GM12872 (cell line): Measurements from ENCODE around the gene KIFAP3.

Experiments used
- CTCF ChIP-seq: IDR thresholded peaks from 3 replicates; pipeline ENCODE4 v1.5.1; 2011; ENCODE audit warnings: low read depth, mild to moderate bottlenecking, low read length, moderate library complexity; ENCODE audit not compliant: insufficient read depth

The KIFAP3 gene

GRCh38 chr1:170074250-170075157, at the start of gene KIFAP3:
KIFAP3 (minus strand) TSS chr1:170074695; CDS start chr1:170074467, 228 bp downstream.
- peak; percentile 67 for TF ChIP-seq CTCF

- no peak for TF ChIP-seq CTCF
These were observed 47.9 kb upstream of the KIFAP3 start for GRCh38 chr1:170122366-170122765.

- no peak for TF ChIP-seq CTCF
These were observed 40.4 kb upstream of the KIFAP3 start for GRCh38 chr1:170114906-170115305.

GRCh38 chr1:170097449-170097948, 23.0 kb upstream of the KIFAP3 start:
- no peak for TF ChIP-seq CTCF

GRCh38 chr1:170096806-170097340, 22.4 kb upstream of the KIFAP3 start:
- TF ChIP-seq CTCF, result no peak

GRCh38 chr1:170095976-170096748, 21.7 kb upstream of the KIFAP3 start:
- TF ChIP-seq CTCF, result no peak
